Coronary artery (tissue), 2 donors: ENCODE measurements around the gene C12orf75.
A peak's percentile ranks its signal among the peaks of the same experiment; 100 is the strongest.
"Not testable (repeated sequence)": the region's sequence is repeated elsewhere in the genome, so short reads cannot be mapped to it uniquely, and the experiment has no call there.

Source experiments
- DNase-seq: peaks from one replicate; pipeline ENCODE4 v3.0.0-alpha.2; 2017; ENCODE audit warnings: low spot score
- H3K27ac ChIP-seq, 2 donors: fragments of 200-600 bp; sonication (generic); one replicate each; pipeline ENCODE4 v1.5.1; 2016 to 2019
- H3K4me3 ChIP-seq: fragments of 200-600 bp; sonication (generic); 2 replicates; pipeline ENCODE4 v1.5.1; 2016; ENCODE audit warnings: mild to moderate bottlenecking, moderate library complexity
- TF ChIP-seq, protein P1 (sequence below): fragments of 200-600 bp; sonication (generic); IDR thresholded peaks from one replicate; pipeline ENCODE4 v1.5.1; 2019; ENCODE audit warnings: antibody characterized with exemption

Gene C12orf75

DNA sequence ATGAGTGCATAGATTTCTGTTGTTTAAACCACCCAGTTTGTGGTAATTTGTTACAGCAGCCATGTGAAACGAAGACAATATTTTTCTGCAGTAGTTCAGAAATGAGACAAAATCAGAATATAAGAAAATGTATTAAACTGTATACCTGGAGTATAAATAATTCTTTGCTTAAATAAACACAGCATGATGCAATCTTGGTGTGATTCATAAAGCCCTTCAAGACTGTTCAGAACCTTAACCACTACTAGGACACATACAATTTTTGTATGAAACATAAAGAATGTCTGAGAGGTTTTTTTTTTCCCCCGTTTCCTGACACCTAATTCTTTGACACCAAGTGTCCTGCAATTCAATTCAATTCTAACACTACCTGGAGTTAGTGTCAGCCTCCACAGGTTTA, 10.5 kb downstream of the C12orf75 start:
- peak overlapping the region in 1 of 2 donors; percentile 31 for H3K27ac ChIP-seq
- TF ChIP-seq, protein P1, sequence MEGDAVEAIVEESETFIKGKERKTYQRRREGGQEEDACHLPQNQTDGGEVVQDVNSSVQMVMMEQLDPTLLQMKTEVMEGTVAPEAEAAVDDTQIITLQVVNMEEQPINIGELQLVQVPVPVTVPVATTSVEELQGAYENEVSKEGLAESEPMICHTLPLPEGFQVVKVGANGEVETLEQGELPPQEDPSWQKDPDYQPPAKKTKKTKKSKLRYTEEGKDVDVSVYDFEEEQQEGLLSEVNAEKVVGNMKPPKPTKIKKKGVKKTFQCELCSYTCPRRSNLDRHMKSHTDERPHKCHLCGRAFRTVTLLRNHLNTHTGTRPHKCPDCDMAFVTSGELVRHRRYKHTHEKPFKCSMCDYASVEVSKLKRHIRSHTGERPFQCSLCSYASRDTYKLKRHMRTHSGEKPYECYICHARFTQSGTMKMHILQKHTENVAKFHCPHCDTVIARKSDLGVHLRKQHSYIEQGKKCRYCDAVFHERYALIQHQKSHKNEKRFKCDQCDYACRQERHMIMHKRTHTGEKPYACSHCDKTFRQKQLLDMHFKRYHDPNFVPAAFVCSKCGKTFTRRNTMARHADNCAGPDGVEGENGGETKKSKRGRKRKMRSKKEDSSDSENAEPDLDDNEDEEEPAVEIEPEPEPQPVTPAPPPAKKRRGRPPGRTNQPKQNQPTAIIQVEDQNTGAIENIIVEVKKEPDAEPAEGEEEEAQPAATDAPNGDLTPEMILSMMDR: no peak
- H3K4me3 ChIP-seq: no peak overlapping the region
- no peak for DNase-seq

DNA sequence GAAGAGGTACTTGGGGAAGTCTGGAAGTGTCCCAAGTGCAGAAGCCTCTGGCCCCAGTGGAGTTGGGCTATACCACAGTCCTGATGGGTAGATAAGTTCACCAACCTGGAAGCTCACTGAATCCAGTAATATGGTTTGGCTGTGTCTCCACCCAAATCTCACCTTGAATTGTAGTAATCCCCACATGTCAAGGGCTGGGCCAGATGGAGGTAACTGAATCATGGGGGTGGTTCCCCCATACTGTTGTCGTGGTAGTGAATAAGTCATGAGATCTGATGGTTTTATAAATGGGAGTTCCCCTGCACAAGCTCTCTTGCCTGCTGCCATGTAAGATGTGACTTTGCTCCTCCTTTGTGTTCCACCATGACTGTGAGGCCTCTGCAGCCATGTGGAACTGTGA, 11.1 kb downstream of the C12orf75 start:
- peak overlapping the region in 1 of 2 donors; percentile 31 for H3K27ac ChIP-seq
- not testable (repeated sequence) for H3K4me3 ChIP-seq, DNase-seq

DNA sequence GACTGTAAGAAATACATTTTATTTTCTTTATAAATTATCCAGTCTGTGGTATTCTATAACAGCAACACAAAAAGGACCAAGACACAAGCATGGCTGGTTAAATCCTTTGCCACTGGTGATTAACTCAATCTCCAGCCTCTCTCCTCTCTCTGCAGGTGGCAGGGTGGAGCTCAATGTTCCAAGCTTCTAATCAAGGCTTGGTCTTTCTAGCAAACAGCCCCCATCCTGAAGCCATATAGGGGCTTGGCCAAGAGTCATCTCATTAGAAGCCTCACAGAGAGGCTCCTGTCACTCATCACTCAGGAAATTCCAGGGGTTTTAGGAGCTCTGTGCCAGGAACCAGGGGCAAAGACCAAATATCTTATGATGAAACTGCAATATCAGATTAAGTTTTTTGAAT, 12.0 kb downstream of the C12orf75 start:
- DNase-seq: no peak
- TF ChIP-seq, protein P1: no peak
- Histone ChIP-seq H3K4me3 (no peak overlapping the region), H3K27ac (no peak overlapping the region)

DNA sequence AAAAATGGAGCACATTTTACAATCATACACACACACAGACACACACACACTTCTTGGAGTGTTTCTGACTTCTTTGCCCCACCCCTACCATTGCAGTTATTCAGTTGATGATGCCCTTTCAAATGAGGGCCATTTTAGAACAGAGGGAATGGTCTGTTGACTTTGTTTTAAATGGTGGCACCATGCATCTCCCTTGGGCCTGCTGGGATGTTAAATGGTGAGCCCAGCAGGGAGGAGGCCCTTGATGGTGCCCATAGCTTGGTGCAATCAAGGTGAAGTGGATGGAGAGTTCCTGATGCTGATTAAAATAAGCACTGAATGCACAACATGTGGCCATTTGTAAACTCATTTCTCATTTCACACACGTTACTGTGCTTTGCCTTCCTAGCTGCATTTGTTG, 13.3 kb downstream of the C12orf75 start:
- TF ChIP-seq, protein P1: no peak
- H3K4me3 ChIP-seq: no peak overlapping the region
- peak overlapping the region in 1 of 2 donors; percentile 15 for H3K27ac ChIP-seq
- DNase-seq: no peak

DNA sequence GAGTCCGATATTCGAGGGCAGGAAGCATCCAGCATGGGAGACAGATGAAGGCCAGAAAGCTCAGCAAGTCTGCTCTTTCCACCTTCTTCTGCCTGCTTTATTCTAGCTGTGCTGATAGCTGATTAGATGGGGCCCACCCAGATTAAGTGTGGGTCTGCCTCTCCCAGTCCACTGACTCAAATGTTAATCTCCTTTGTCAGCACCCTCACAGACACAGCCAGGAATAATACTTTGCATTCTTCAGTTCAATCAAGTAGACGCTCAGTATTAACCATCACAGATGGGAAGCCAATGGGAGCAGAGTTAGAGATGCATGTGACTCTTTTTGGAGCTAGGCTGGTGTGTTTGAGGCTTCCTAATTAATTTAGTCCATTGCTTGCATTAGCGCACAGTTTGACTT, 17.0 kb downstream of the C12orf75 start:
- TF ChIP-seq, protein P1: no peak
- H3K4me3 ChIP-seq: no peak overlapping the region
- no peak for DNase-seq
- no peak overlapping the region for H3K27ac ChIP-seq

DNA sequence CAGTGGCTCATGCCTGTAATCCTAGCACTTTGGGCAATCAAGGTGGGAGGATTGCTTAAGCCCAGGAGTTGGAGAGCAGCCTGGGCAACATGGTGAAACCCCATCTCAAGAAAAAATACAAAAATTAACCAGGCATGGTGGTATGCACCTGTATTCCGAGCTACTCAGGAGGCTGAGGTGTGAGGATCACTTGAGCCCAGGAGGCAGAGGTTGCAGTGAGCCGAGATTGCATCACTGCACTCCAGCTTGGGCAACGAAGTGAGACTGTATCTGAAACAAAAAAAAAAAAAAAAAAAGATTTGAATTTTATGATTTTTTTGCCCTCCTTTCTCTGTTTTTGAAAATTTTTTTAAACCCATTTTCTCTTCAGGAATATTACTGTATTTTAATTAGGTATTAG, 17.7 kb downstream of the C12orf75 start:
- no peak for DNase-seq
- Histone ChIP-seq H3K27ac (no peak overlapping the region), H3K4me3 (no peak overlapping the region)
- TF ChIP-seq, protein P1: no peak

DNA sequence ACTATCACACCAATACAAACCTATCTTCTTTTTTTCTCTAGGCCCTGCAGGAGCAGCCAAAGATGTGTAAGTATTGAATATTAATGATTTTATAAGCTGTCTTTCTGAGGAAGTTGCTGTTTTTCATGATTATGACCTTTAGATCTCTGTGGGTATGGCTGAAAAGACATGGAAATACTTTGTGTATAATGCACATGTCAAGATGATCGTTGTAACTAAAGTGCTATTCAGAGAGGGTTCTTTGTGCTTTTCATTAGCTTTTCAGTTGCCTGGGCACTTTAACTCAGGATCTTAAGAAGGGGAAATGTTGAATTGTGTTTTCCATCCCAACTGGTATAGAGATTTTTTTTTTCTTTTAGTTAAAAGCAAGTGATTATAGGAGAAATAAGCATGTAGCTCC, 18.1 kb downstream of the C12orf75 start:
- Histone ChIP-seq H3K27ac (no peak overlapping the region), H3K4me3 (no peak overlapping the region)
- no peak for DNase-seq
- TF ChIP-seq, protein P1: no peak

DNA sequence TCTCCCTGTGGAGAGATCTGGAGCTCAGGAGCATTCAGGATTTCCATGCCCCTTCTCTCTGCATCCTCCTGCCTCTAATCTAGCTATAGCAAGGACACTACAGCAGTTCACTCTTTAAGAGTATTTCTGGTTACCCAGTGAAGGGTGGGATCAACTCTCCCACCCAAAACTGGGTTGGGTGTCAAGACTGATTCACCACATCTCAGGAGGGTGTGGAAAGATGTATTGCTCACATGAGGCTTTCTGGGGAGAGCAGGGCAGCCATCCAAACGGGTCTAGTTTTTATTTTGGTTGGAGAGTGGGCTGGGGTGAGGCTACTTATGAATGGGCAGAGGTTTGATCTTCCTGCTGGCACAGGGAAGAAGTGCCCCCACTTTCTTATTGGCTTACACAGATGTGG, 18.6 kb downstream of the C12orf75 start:
- TF ChIP-seq, protein P1: no peak
- Histone ChIP-seq H3K4me3 (no peak overlapping the region), H3K27ac (no peak overlapping the region)
- DNase-seq: no peak
